ENCODE measurements around the gene SLC19A1. TPM values are rescaled to one million over a fixed set of nuclear protein-coding genes. Genes with fewer than 3 reads are reported as not detected.
A peak's percentile ranks its signal among the peaks of the same experiment; 100 is the strongest.

The SLC19A1 gene
- total RNA-seq, 2 donors from 2014 or later: 18.2 to 18.9 TPM

GRCh38 chr21:45549626-45550463 lies 7.6 kb upstream of the SLC19A1 start:
- intact Hi-C loops (cut with DNase I, micrococcal nuclease): no loop called here
- no peak for ATAC-seq

GRCh38 chr21:45548711-45549491 lies 6.7 kb upstream of the SLC19A1 start:
- DNase-seq: peak in 1 of 2 donors; percentile 24
- intact Hi-C loops (cut with DNase I, micrococcal nuclease): no loop called here
- ATAC-seq: peak; percentile 80

More at GRCh38 chr21:45549626-45550463, 7.6 kb upstream of the SLC19A1 start:
- DNase-seq: peak; percentile 18 to 23

GRCh38 chr21:45547545-45547900 lies 5.3 kb upstream of the SLC19A1 start:
- intact Hi-C loops (cut with DNase I, micrococcal nuclease): no loop called here
- ATAC-seq (no peak), DNase-seq (peak in 1 of 2 donors; percentile 3)

- intact Hi-C loops (cut with DNase I, micrococcal nuclease): no loop called here
- DNase-seq (no peak), ATAC-seq (no peak)
Measured at GRCh38 chr21:45546636-45547544, 4.7 kb upstream of the SLC19A1 start.

- no peak for ATAC-seq
- peak in 1 of 2 donors; percentile 20 for DNase-seq
- intact Hi-C loops (cut with DNase I, micrococcal nuclease): no loop called here
Measured at GRCh38 chr21:45545691-45546531, 3.7 kb upstream of the SLC19A1 start.

GRCh38 chr21:45545236-45545570 lies 3.0 kb upstream of the SLC19A1 start:
- intact Hi-C loops (cut with DNase I, micrococcal nuclease): no loop called here
- DNase-seq (no peak), ATAC-seq (no peak)

GRCh38 chr21:45544449-45545235 lies 2.4 kb upstream of the SLC19A1 start:
- DNase-seq (peak in 1 of 2 donors; percentile 19), ATAC-seq (no peak)
- intact Hi-C loops (cut with DNase I, micrococcal nuclease): no loop called here

GRCh38 chr21:45543710-45544448 lies 1.6 kb upstream of the SLC19A1 start:
- ATAC-seq (no peak), DNase-seq (peak; percentile 11 to 24)
- intact Hi-C loops (cut with DNase I, micrococcal nuclease): no loop called here

GRCh38 chr21:45543371-45543709 lies 1.1 kb upstream of the SLC19A1 start:
- ATAC-seq: no peak
- intact Hi-C loops (cut with DNase I, micrococcal nuclease): no loop called here
- DNase-seq: peak in 1 of 2 donors; percentile 25

- DNase-seq: peak; percentile 27 to 51
- peak; percentile 1 for ATAC-seq
- intact Hi-C loops (cut with DNase I, micrococcal nuclease): no loop called here
Measured at GRCh38 chr21:45542667-45543370, 579 bp upstream of the SLC19A1 start.

GRCh38 chr21:45541221-45542039 lies 810 bp downstream of the SLC19A1 start:
- DNase-seq (peak; percentile 81 to 88), ATAC-seq (peak; percentile 81)
- intact Hi-C loops (cut with DNase I, micrococcal nuclease): no loop called here

- ATAC-seq: no peak
- DNase-seq: peak in 1 of 2 donors; percentile 24
- intact Hi-C loops (cut with DNase I, micrococcal nuclease): no loop called here
Measured at GRCh38 chr21:45540601-45540970, 1.7 kb downstream of the SLC19A1 start.

GRCh38 chr21:45539796-45540600 lies 2.2 kb downstream of the SLC19A1 start:
- DNase-seq (peak; percentile 4 to 21), ATAC-seq (no peak)
- intact Hi-C loops (cut with DNase I, micrococcal nuclease): no loop called here

GRCh38 chr21:45539046-45539795 lies 3.0 kb downstream of the SLC19A1 start:
- intact Hi-C loops (cut with DNase I, micrococcal nuclease): no loop called here
- no peak for ATAC-seq
- peak; percentile 19 to 25 for DNase-seq

Measured in left colon (tissue), 2 donors.